Glutamatergic neuron (in vitro differentiated cells): ENCODE data around the gene SCUBE1. TPM values are rescaled to one million over a fixed set of nuclear protein-coding genes. Genes with fewer than 3 reads are reported as not detected.

Source experiments
- DNase-seq: peaks from one replicate; pipeline ENCODE4 v3.0.0; 2022
- H3K27ac Mint-ChIP-seq: one replicate; pipeline ENCODE4 v1.8.0; 2020; ENCODE audit warnings: mild to moderate bottlenecking, mixed read lengths, inconsistent platforms; ENCODE audit not compliant: unreplicated experiment
- H3K27me3 Mint-ChIP-seq: one replicate; pipeline ENCODE4 v1.8.0; 2020; ENCODE audit warnings: mild to moderate bottlenecking, moderate library complexity, mixed read lengths, inconsistent platforms; ENCODE audit not compliant: unreplicated experiment
- H3K36me3 Mint-ChIP-seq: one replicate; pipeline ENCODE4 v1.8.0; 2020; ENCODE audit warnings: mild to moderate bottlenecking, mixed read lengths, inconsistent platforms; ENCODE audit not compliant: unreplicated experiment
- H3K4me1 Mint-ChIP-seq: one replicate; pipeline ENCODE4 v1.8.0; 2020; ENCODE audit warnings: mild to moderate bottlenecking, low read depth, mixed read lengths, inconsistent platforms; ENCODE audit not compliant: unreplicated experiment
- H3K4me3 Mint-ChIP-seq: one replicate; pipeline ENCODE4 v1.8.0; 2020; ENCODE audit warnings: mild to moderate bottlenecking, mixed read lengths, inconsistent platforms; ENCODE audit not compliant: unreplicated experiment
- H3K9me3 Mint-ChIP-seq: one replicate; pipeline ENCODE4 v1.8.0; 2020; ENCODE audit warnings: mild to moderate bottlenecking, moderate library complexity, mixed read lengths, inconsistent platforms; ENCODE audit not compliant: unreplicated experiment
- total RNA-seq: library from RNA; stranded (reverse); fragmentation: NEBNext Ultra II Directional; extraction: Animal tissue kit (Norgen Biotek cat#: 25700); gene quantifications from one replicate; pipeline ENCODE4 v1.2.1, GENCODE V29; 2021; ENCODE audit not compliant: unreplicated experiment
- TF ChIP-seq, protein P1 (sequence below): fragments of 200-600 bp; sonication (generic); IDR thresholded peaks from one replicate; pipeline ENCODE4 v1.5.0; 2021; ENCODE audit not compliant: partially characterized antibody, unreplicated experiment

Gene SCUBE1
- total RNA-seq, 1 donor from 2014 or later, result 25.8 TPM

DNA sequence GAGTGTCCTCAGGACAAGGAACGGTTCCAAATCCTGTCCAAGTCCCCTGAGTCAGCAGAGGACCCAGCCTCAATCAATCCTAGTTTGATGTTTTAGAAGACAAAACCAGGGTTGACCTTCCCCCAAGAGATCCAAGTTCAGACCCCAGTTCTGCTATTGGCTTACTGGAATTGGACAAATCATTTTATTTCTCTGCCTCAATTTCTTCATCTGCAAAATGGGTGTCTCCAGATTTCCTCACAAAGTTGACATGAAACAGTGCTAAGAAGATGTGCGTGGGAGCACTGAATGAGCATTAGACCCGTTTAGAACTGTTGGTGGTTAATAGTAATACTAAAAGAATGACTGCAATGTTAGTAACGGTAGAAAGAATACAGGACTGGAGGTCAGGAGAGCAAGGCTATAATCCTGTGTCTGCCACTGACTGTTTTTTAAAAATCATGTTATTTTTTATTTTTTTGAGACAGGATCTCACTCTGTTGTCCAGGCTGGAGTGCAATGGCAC is 32.8 kb upstream of the SCUBE1 start:
- Mint-ChIP-seq H3K36me3 (peaks cover 7% of the 10 kb centered on the region), H3K27me3 (peaks cover 2% of the 10 kb centered on the region), H3K27ac (no peak overlapping the region), H3K4me1 (no peaks in the 10 kb centered on the region), H3K9me3 (no peaks in the 10 kb centered on the region), H3K4me3 (no peak overlapping the region)
- DNase-seq, result no peak
- TF ChIP-seq, protein P1, sequence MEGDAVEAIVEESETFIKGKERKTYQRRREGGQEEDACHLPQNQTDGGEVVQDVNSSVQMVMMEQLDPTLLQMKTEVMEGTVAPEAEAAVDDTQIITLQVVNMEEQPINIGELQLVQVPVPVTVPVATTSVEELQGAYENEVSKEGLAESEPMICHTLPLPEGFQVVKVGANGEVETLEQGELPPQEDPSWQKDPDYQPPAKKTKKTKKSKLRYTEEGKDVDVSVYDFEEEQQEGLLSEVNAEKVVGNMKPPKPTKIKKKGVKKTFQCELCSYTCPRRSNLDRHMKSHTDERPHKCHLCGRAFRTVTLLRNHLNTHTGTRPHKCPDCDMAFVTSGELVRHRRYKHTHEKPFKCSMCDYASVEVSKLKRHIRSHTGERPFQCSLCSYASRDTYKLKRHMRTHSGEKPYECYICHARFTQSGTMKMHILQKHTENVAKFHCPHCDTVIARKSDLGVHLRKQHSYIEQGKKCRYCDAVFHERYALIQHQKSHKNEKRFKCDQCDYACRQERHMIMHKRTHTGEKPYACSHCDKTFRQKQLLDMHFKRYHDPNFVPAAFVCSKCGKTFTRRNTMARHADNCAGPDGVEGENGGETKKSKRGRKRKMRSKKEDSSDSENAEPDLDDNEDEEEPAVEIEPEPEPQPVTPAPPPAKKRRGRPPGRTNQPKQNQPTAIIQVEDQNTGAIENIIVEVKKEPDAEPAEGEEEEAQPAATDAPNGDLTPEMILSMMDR, result no peak

DNA sequence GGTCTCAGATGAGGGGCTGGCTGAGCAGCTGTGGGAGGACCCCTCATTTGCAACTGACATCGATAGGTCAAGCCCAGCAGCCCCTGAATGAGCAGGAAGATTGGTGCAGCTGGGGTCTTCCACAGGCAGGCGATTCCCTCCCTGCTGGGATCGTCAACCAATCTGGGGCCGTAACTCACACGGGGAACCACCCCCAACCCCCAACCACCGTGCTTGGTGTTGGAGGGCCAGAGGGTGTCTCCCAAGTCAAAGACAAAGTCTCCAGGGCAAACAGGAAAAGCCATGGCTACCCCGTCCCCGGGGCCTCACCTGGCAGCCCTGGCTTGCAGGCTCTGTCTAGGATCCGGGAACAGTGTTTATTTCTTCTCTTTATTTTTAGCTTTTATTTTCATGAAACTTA is 26.9 kb upstream of the SCUBE1 start:
- Mint-ChIP-seq H3K4me3 (no peak overlapping the region), H3K27me3 (peaks cover 2% of the 10 kb centered on the region), H3K9me3 (no peaks in the 10 kb centered on the region), H3K4me1 (peaks cover 5% of the 10 kb centered on the region), H3K27ac (no peak overlapping the region), H3K36me3 (peaks cover 7% of the 10 kb centered on the region)
- no peak for DNase-seq
- TF ChIP-seq, protein P1, result no peak

DNA sequence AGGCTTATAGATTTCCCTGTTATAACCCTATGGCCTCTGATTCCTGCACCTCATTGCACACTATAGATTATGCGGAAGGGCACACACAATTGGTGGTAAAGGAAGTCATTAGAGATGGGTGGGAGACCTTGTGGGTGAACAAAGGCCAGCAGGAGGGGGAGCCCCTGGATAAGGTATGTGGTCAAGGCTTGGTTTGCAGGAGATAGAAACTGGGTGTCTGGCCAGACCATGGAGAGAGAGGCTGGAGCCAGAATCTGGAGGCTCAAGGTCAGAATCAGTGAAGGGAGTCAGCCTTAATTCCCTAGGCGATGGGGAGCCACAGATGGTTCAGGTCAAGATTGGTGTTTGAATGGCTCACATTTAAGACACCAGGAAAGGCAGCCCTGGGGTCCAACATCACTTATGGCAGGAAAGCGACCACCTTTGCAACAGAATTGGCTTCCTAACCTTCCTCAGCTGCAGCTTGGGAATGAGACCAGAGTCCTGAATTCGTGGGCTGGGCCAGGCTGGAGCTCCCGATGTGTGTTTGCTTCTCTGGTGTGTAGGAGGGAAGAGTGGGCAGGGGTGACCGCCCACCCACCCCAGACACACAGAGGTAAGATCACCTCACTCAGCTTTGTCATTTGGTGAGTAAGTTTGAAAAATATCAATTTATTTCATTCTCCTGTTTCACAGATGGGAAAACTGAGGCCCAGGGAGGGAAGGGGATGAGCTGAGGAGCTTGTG is 22.7 kb upstream of the SCUBE1 start:
- TF ChIP-seq, protein P1, result no peak
- Mint-ChIP-seq H3K9me3 (no peaks in the 10 kb centered on the region), H3K27me3 (no peaks in the 10 kb centered on the region), H3K36me3 (no peaks in the 10 kb centered on the region), H3K4me3 (no peak overlapping the region), H3K27ac (no peak overlapping the region), H3K4me1 (peaks cover 5% of the 10 kb centered on the region)
- DNase-seq, result no peak

DNA sequence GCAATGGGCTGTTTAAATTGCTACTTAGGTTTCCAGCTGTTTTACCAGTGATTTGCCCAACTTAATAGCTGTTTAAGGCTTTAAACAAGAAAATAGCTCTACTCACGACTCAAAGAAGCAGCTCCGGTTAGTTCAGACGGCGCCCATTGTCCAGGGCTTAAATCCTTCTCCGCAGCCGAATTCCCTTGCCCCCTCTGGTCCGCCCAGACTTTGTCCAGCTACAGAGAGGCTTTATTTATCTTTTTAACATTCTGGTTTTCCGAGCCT is 20.9 kb upstream of the SCUBE1 start:
- Mint-ChIP-seq H3K27ac (no peak overlapping the region), H3K4me3 (no peak overlapping the region), H3K4me1 (peaks cover 1% of the 10 kb centered on the region), H3K36me3 (no peaks in the 10 kb centered on the region), H3K27me3 (no peaks in the 10 kb centered on the region), H3K9me3 (no peaks in the 10 kb centered on the region)
- TF ChIP-seq, protein P1, result no peak
- DNase-seq, result no peak

DNA sequence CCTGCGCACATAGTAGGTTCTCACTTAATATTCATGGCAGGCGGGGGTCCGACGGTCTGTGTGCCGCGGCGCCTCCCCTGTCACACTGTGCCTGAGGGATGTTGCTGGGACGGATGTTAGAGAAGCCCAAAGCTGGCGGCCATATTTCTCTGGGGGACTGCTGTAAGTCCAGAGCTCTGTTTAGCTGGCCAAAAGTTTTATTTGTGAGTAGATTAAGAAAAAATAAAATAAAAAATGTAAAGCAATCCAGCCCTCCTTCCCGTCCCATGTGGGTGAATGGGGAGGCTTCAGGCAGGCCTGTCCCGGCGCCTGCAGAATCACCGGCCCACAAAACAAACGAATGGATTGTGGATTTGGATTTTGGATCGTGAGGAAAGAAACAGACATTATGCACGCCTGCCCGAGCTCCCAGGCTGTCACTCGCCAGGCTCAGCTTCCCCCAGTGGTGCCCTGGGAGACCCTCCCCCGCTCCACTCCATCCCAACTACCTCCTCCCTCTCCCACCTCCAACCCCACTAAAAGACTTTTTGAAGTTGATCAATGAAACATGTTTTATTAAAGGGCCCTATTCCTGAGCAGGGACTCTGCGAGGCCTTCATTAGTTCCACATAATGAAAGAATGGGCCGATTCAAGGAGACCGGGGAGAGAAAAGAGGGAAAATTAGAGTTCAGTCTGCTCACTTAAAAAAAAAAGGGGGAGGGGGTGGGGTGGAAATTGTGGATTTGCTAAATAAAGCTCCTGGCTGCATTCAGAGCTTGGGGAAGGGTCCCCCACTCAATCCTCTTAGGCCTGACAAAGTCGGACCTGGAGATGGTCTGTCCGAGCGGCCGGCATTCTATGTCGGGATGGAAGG is 20.4 kb upstream of the SCUBE1 start:
- TF ChIP-seq, protein P1, result no peak
- no peaks in the 10 kb centered on the region for H3K36me3 Mint-ChIP-seq
- no peaks in the 10 kb centered on the region for H3K27me3 Mint-ChIP-seq
- H3K9me3 Mint-ChIP-seq, result no peaks in the 10 kb centered on the region
- no peak for DNase-seq
- H3K4me1 Mint-ChIP-seq, result peaks cover 1% of the 10 kb centered on the region
- H3K4me3 Mint-ChIP-seq, result no peak overlapping the region
- H3K27ac Mint-ChIP-seq, result no peak overlapping the region
